ENCODE data around the gene PFDN1. TPM values are rescaled to one million over a fixed set of nuclear protein-coding genes. Genes with fewer than 3 reads are reported as not detected.

PFDN1 gene
- total RNA-seq, 1 experiment from 2014 or later: 94.1 TPM

DNA sequence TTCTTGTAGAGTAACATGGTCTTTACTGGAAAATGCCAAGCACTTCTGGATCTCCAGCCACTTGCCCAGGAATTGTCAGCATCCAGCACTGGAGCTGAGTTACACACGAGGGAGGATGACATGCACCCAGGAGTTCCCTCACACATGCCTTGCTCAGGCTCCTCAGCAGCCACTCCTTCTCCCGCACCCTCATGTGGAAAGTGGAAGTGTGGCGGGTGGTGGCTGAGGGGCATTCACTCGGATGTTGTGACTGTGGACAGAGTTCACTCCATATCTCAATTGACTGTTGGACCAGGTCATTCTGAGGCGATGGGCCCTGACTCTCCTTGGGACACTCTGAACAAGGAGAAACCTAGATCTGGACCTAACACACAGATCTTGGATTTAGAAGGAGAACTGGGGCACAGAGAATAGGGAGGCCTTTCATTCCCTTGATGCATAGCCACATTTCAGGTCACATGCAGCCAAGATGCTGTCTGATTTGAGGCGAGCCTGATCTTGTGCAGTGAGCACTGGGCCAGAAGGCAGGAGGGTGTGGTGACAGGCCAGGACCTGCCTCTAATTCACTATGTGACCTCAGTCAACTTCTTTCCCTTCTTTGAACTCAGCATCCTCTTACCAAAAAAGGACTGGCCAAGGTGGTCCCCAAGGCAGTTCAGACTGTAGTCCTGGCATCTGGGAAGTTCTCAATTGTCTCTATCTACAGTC is 65.9 kb downstream of the PFDN1 start:
- ChIA-PET POLR2A (ENCODE audit: low non-redundant PET) (no interaction called here), CTCF (interaction anchor here (0.5 kb wide), 2 partner anchors 25 to 31 kb away, joined by 3 to 10 read pairs; no protein-coding TSS in a partner anchor)
- Histone ChIP-seq H3K4me3 (ENCODE audit: low read depth, low read length, poor library complexity, severe bottlenecking) (no peak overlapping the region), H3K4me1 (ENCODE audit: insufficient read depth, low read length, poor library complexity, severe bottlenecking) (peaks cover 19% of the 10 kb centered on the region), H3K27me3 (replicated peaks; ENCODE audit: insufficient read depth, low read depth, low read length, poor library complexity) (no peaks in the 10 kb centered on the region), H3K27ac (ENCODE audit: low read depth, low read length, poor library complexity, severe bottlenecking) (no peak overlapping the region), H3K36me3 (ENCODE audit: insufficient read depth, low read length, poor library complexity, severe bottlenecking) (no peaks in the 10 kb centered on the region), H3K9me3 (ENCODE audit: low read depth, low read length, poor library complexity, severe bottlenecking) (no peaks in the 10 kb centered on the region)
- no TSS peak for BruUV-seq (replicated peaks)
- intact Hi-C loops (cut with micrococcal nuclease; ENCODE audit: unreplicated experiment): no loop called here
- DNase-seq (ENCODE audit: low spot score): no peak
- TF ChIP-seq, protein P1, sequence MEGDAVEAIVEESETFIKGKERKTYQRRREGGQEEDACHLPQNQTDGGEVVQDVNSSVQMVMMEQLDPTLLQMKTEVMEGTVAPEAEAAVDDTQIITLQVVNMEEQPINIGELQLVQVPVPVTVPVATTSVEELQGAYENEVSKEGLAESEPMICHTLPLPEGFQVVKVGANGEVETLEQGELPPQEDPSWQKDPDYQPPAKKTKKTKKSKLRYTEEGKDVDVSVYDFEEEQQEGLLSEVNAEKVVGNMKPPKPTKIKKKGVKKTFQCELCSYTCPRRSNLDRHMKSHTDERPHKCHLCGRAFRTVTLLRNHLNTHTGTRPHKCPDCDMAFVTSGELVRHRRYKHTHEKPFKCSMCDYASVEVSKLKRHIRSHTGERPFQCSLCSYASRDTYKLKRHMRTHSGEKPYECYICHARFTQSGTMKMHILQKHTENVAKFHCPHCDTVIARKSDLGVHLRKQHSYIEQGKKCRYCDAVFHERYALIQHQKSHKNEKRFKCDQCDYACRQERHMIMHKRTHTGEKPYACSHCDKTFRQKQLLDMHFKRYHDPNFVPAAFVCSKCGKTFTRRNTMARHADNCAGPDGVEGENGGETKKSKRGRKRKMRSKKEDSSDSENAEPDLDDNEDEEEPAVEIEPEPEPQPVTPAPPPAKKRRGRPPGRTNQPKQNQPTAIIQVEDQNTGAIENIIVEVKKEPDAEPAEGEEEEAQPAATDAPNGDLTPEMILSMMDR (conservative IDR thresholded peaks at IDR 0.05; ENCODE audit: low read depth, low read length): no peak
- TF ChIP-seq EZH2 (IDR thresholded peaks at IDR 0.05; ENCODE audit: borderline replicate concordance, low read depth, low read length, poor library complexity, severe bottlenecking): no peak

GRCh38 chr5:140235791-140236551 is 66.9 kb downstream of the PFDN1 start:
- no peaks in the 10 kb centered on the region for H3K9me3 ChIP-seq (ENCODE audit: low read depth, low read length, poor library complexity, severe bottlenecking)
- POLR2A ChIA-PET (ENCODE audit: low non-redundant PET): no interaction called here
- no peak for DNase-seq (ENCODE audit: low spot score)
- no TSS peak for BruUV-seq (replicated peaks)
- H3K4me1 ChIP-seq (ENCODE audit: insufficient read depth, low read length, poor library complexity, severe bottlenecking): peaks cover 8% of the 10 kb centered on the region
- intact Hi-C loops (cut with micrococcal nuclease; ENCODE audit: unreplicated experiment): no loop called here
- no peak overlapping the region for H3K27ac ChIP-seq (ENCODE audit: low read depth, low read length, poor library complexity, severe bottlenecking)
- no peaks in the 10 kb centered on the region for H3K27me3 ChIP-seq (replicated peaks; ENCODE audit: insufficient read depth, low read depth, low read length, poor library complexity)
- CTCF ChIA-PET: no interaction called here
- H3K4me3 ChIP-seq (ENCODE audit: low read depth, low read length, poor library complexity, severe bottlenecking): no peak overlapping the region
- H3K36me3 ChIP-seq (ENCODE audit: insufficient read depth, low read length, poor library complexity, severe bottlenecking): no peaks in the 10 kb centered on the region
- TF ChIP-seq, protein P1 (conservative IDR thresholded peaks at IDR 0.05; ENCODE audit: low read depth, low read length): no peak
- no peak for TF ChIP-seq EZH2 (IDR thresholded peaks at IDR 0.05; ENCODE audit: borderline replicate concordance, low read depth, low read length, poor library complexity, severe bottlenecking)

DNA sequence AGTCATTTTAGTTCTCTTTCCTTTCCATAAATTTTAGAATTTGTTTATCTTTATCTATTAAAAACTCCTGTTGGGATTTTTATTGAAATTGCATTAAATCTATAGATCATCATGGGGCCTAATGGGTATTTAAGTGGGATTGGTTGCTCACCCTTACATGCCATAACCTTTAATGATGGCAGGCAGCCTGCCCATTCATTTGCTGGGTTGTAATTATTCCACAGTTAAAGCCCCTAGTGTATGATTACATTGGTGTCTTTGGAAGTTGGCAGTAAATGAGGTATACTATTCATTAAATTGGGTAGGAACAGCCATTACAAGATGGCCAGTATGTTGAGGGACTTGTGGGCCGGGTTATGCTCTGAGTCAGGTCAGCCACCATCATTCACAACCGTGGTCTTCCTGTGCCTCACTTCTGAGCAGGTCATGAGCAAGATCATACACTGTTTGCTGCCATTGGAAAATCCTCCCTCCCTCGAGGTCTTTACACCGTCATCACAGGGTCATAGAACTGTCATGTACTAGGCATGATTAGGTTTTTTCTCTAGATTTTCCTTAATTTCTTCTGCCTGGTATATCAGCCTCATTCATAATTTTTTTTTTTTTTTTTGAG is 68.4 kb downstream of the PFDN1 start:
- H3K4me1 ChIP-seq (ENCODE audit: insufficient read depth, low read length, poor library complexity, severe bottlenecking): no peaks in the 10 kb centered on the region
- CTCF ChIA-PET: no interaction called here
- H3K36me3 ChIP-seq (ENCODE audit: insufficient read depth, low read length, poor library complexity, severe bottlenecking): no peaks in the 10 kb centered on the region
- POLR2A ChIA-PET (ENCODE audit: low non-redundant PET): no interaction called here
- no TSS peak for BruUV-seq (replicated peaks)
- no peak for TF ChIP-seq EZH2 (IDR thresholded peaks at IDR 0.05; ENCODE audit: borderline replicate concordance, low read depth, low read length, poor library complexity, severe bottlenecking)
- TF ChIP-seq, protein P1 (conservative IDR thresholded peaks at IDR 0.05; ENCODE audit: low read depth, low read length): no peak
- H3K27ac ChIP-seq (ENCODE audit: low read depth, low read length, poor library complexity, severe bottlenecking): no peak overlapping the region
- H3K9me3 ChIP-seq (ENCODE audit: low read depth, low read length, poor library complexity, severe bottlenecking): no peaks in the 10 kb centered on the region
- H3K4me3 ChIP-seq (ENCODE audit: low read depth, low read length, poor library complexity, severe bottlenecking): no peak overlapping the region
- no peak for DNase-seq (ENCODE audit: low spot score)
- no peaks in the 10 kb centered on the region for H3K27me3 ChIP-seq (replicated peaks; ENCODE audit: insufficient read depth, low read depth, low read length, poor library complexity)
- intact Hi-C loops (cut with micrococcal nuclease; ENCODE audit: unreplicated experiment): no loop called here

Data from A673 (cell line).